A673 (cell line): ENCODE data around the gene PLA2G12A. TPM values are rescaled to one million over a fixed set of nuclear protein-coding genes. Genes with fewer than 3 reads are reported as not detected.

Experiments
- BruUV-seq: library from RNA; stranded (reverse); fragments of 400-500 nt; replicated peaks from 2 replicates; lab custom pipeline; 2021; lab: Mats Ljungman, UMichigan
- CTCF ChIA-PET: fragments of 300-600 bp; sonication (Branson Sonifier 250); formaldehyde crosslinking; loops from one replicate; lab custom pipeline; 2022; ENCODE audit warnings: antibody characterized with exemption; lab: Charles Lee
- POLR2A ChIA-PET: fragments of 300-600 bp; sonication (Branson Sonifier 250); formaldehyde crosslinking; loops from one replicate; lab custom pipeline; 2022; ENCODE audit warnings: antibody characterized with exemption; ENCODE audit not compliant: low non-redundant PET; lab: Charles Lee
- DNase-seq: peaks from one replicate; pipeline ENCODE4 v3.0.0-alpha.2; 2015; ENCODE audit warnings: low spot score
- H3K27ac ChIP-seq: fragments of 200-600 bp; sonication (generic); 2 replicates; pipeline ENCODE4 v1.5.1; 2016; ENCODE audit warnings: mixed run types, low read depth, mild to moderate bottlenecking, mixed read lengths, antibody characterized with exemption, low read length; ENCODE audit not compliant: poor library complexity, severe bottlenecking
- H3K27me3 ChIP-seq: fragments of 200-600 bp; sonication (generic); replicated peaks from 2 replicates; pipeline ENCODE4 v1.6.1; 2017; ENCODE audit warnings: mixed run types, low read depth, mild to moderate bottlenecking, mixed read lengths, antibody characterized with exemption, low read length; ENCODE audit not compliant: insufficient read depth, poor library complexity
- H3K36me3 ChIP-seq: fragments of 200-600 bp; sonication (generic); 2 replicates; pipeline ENCODE4 v1.6.1; 2016; ENCODE audit warnings: mixed run types, mild to moderate bottlenecking, mixed read lengths, antibody characterized with exemption, low read length; ENCODE audit not compliant: insufficient read depth, poor library complexity, severe bottlenecking
- H3K4me1 ChIP-seq: fragments of 200-600 bp; sonication (generic); 2 replicates; pipeline ENCODE4 v1.6.1; 2017; ENCODE audit warnings: mixed run types, mild to moderate bottlenecking, mixed read lengths, antibody characterized with exemption, low read length; ENCODE audit not compliant: insufficient read depth, poor library complexity, severe bottlenecking
- H3K4me3 ChIP-seq: fragments of 200-600 bp; sonication (generic); 2 replicates; pipeline ENCODE4 v1.5.1; 2016; ENCODE audit warnings: low read depth, mixed run types, mild to moderate bottlenecking, mixed read lengths, low read length; ENCODE audit not compliant: poor library complexity, severe bottlenecking
- H3K9me3 ChIP-seq: fragments of 200-600 bp; sonication (generic); 2 replicates; pipeline ENCODE4 v1.6.1; 2016; ENCODE audit warnings: mixed run types, low read depth, mild to moderate bottlenecking, mixed read lengths, antibody characterized with exemption, low read length; ENCODE audit not compliant: poor library complexity, severe bottlenecking
- CTCF ChIP-seq: fragments of 300-800, 200-600 bp; sonication (generic); conservative IDR thresholded peaks from 2 replicates; pipeline ENCODE4 v1.5.1; 2017; ENCODE audit warnings: low read depth, mild to moderate bottlenecking, antibody characterized with exemption, low read length, moderate library complexity, mixed read lengths
- EZH2 ChIP-seq: fragments of 200-600 bp; sonication (generic); IDR thresholded peaks from 2 replicates; pipeline ENCODE4 v1.6.1; 2017; ENCODE audit warnings: borderline replicate concordance, low read depth, mild to moderate bottlenecking, mixed read lengths, antibody characterized with exemption, low read length; ENCODE audit not compliant: poor library complexity, severe bottlenecking
- intact Hi-C: fragments of 100-400 bp; cut with micrococcal nuclease; formaldehyde crosslinking; loops from one replicate; pipeline ENCODE4 v1.10.0; 2022; ENCODE audit not compliant: unreplicated experiment
- total RNA-seq: library from RNA; stranded (reverse); gene quantifications from 2 replicates; pipeline ENCODE4 v1.2.3, GENCODE V29; 2021

Gene PLA2G12A
- total RNA-seq, 1 experiment from 2014 or later: 34.5 TPM

GRCh38 chr4:109676886-109677285 lies 53.0 kb downstream of the PLA2G12A start:
- H3K36me3 ChIP-seq: no peaks in the 10 kb centered on the region
- no peak for DNase-seq
- TF ChIP-seq EZH2: no peak
- TF ChIP-seq CTCF: 0 out of 2 replicates have a peak, but pooled peaks have one; percentile 18
- intact Hi-C loops: no loop called here
- BruUV-seq: no TSS peak
- ChIA-PET POLR2A (no interaction called here), CTCF (no interaction called here)
- no peak overlapping the region for H3K4me3 ChIP-seq
- no peaks in the 10 kb centered on the region for H3K27me3 ChIP-seq
- no peaks in the 10 kb centered on the region for H3K9me3 ChIP-seq
- no peaks in the 10 kb centered on the region for H3K4me1 ChIP-seq
- H3K27ac ChIP-seq: no peak overlapping the region

GRCh38 chr4:109675843-109676242 lies 54.0 kb downstream of the PLA2G12A start:
- TF ChIP-seq CTCF (no peak), EZH2 (no peak)
- no peaks in the 10 kb centered on the region for H3K9me3 ChIP-seq
- no peak for DNase-seq
- POLR2A ChIA-PET: no interaction called here
- BruUV-seq: no TSS peak
- no peaks in the 10 kb centered on the region for H3K27me3 ChIP-seq
- intact Hi-C loops: no loop called here
- no peaks in the 10 kb centered on the region for H3K4me1 ChIP-seq
- CTCF ChIA-PET: no interaction called here
- H3K27ac ChIP-seq: no peak overlapping the region
- H3K36me3 ChIP-seq: no peaks in the 10 kb centered on the region
- H3K4me3 ChIP-seq: no peak overlapping the region

- POLR2A ChIA-PET: no interaction called here
- H3K9me3 ChIP-seq: no peaks in the 10 kb centered on the region
- no TSS peak for BruUV-seq
- H3K36me3 ChIP-seq: no peaks in the 10 kb centered on the region
- no peak for DNase-seq
- no peaks in the 10 kb centered on the region for H3K27me3 ChIP-seq
- H3K4me3 ChIP-seq: no peak overlapping the region
- CTCF ChIA-PET: no interaction called here
- H3K27ac ChIP-seq: no peak overlapping the region
- H3K4me1 ChIP-seq: no peaks in the 10 kb centered on the region
- no peak for TF ChIP-seq EZH2
- no peak for TF ChIP-seq CTCF
- intact Hi-C loops: no loop called here
Observed at GRCh38 chr4:109675181-109675580, 54.7 kb downstream of the PLA2G12A start.
